Measurements from ENCODE around the gene USP43.

DNA sequence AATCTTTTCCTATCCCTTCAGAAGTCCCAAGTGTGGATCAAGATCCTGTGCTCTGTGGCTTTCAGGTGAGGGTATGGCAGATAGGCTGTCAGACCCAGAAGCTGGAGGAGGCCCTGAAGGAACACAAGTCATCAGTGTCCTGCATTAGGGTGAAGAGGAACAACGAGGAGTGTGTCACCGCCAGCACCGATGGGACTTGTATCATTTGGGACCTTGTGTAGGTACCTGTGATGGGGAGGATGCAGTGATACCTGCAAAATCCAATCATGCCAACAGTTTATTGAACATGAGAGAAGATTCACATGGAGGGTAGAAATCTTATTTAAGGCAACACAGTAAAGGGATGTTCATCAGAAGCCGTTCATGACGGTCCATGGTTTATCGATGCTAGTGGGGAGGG is 10.0 kb upstream of the USP43 start:
- TF ChIP-seq CTCF (IDR thresholded peaks at IDR 0.05 in 2 of 3, conservative IDR thresholded peaks at IDR 0.05 in 1 of 3; ENCODE audit: control insufficient read depth in 2 of 3, extremely low read depth in 1 of 3, insufficient read depth in 1 of 3, low read depth in 3 of 3, low read length in 3 of 3): no peak
- TF ChIP-seq FOXK2 (IDR thresholded peaks at IDR 0.05): no peak
- no peak for TF ChIP-seq SREBF2 (IDR thresholded peaks at IDR 0.05; ENCODE audit: low read length)
- no peak for TF ChIP-seq HDAC2 (IDR thresholded peaks at IDR 0.05)
- TF ChIP-seq GATAD2B (conservative IDR thresholded peaks at IDR 0.05; ENCODE audit: low read depth): no peak
- no peak for TF ChIP-seq FOS (IDR thresholded peaks at IDR 0.05; ENCODE audit: borderline replicate concordance, extremely low read depth, insufficient read length)
- TF ChIP-seq POLR2AphosphoS5 (IDR thresholded peaks at IDR 0.05; ENCODE audit: low read length): no peak
- no peak for TF ChIP-seq RFX5 (IDR thresholded peaks at IDR 0.05; ENCODE audit: low read depth, low read length)
- TF ChIP-seq CBX3 (IDR thresholded peaks at IDR 0.05; ENCODE audit: borderline replicate concordance, low read depth): no peak
- no peak for TF ChIP-seq BRCA1 (IDR thresholded peaks at IDR 0.05; ENCODE audit: low read depth, low read length)
